ENCODE results near the gene TMPRSS6.

The TMPRSS6 gene

DNA sequence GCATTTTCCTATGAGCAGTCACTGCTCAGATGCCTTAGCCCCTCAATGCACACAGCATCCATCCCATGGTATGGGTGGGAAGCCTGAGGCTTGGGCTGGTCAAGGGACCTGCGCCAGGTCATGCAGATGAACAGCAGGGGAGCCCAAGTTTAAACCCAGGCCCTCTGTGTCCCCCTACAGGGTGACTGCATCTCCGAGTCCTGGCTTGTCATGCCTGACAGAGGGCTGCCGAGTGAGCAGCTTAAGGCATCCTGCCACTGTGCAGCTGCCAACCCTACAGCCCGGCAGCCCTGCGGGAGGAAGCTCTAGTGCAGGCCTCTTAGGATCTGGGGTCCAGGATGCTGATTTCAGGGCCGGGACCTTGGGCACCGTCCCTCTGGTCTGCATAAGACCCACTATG lies 30.2 kb upstream of the TMPRSS6 start:
- DNase-seq = peak in 1 of 2 experiments; percentile 64

DNA sequence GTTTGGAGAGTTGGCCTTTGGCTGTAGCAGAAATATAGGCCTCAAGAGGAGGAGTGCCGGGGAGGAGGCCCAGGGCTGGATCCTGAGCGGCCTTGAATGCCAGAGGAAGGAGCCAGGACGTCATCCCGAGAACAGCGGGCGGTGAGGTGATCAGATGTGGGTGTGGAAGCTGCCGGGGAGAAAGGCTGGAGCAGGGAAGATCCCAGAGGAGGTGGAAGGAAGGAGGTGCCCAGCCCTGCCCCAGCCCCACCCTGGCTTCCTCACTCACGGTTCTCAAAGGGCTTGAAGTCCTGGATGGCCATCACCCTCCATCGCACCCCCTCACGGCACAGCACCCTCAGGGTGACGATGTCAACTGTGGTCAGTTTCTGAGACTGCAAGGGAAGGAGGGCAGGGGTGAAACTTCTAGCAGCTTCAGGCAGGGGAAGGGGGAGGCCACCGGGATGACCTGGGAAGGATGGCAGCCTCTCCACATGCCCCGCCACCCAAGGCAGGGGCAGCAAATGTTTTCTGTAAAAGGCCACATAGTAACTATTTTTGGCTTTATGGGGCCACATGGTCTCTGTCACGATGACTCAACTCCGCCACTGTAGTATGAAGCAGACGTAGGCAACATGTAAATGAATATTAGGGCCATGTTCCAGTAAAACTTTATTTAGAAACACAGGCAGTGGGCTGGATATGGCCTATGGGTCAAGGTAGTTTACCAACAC lies 29.5 kb upstream of the TMPRSS6 start:
- no peak for DNase-seq

DNA sequence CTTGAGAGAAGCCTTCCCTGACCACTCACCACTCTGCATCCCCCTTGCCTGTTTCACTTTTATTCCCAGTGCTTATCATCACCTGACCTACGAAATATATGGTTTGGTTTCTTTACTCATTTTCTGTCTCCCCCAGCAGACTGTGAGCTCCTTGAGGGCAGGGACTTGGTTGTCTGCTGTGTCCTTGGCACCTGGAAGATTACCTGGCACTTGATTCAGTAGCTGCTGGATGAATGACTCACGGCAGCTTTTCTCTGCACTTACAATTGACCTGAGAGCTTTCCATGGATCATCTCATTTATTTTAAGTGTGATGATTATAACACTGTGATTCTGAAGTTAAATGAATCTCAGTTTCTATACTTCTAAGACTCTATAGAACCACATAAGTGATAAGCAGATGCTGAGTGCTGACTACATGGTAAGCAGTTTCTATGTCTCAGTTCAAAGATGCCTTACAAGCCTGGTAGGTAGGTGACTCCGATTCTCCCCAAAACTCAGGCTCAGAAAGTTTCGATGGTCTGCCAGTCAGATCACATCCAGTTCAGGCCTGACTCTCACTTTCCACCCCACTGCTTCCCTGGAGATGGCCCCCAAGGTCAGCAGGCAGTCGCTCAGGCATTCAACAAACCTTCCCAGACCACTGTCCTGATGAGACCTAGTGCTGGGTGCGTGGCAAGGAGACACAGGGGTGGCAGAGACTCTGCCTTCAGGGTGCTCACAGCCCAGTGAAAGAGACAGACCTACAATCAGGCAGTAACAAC lies 28.6 kb upstream of the TMPRSS6 start:
- no peak for DNase-seq

DNA sequence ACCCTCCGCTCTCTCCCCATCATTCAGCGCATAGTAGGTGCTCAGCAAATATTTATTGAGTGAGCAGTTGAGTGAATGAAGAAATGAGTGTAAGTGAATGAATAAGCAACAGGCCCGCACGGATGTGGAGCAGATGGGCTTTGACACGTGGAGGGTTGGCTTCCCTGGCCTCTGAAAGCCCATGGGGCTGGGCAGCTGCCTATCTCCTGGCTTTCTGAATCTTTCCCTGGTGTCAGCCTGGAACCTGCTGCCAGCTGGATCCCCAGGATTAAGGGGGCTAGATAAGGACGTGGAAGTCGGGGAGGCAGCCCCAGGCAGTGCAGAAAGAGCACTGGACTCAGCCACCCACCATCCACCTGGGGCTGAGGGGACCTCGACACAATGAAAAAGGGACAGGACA lies 27.6 kb upstream of the TMPRSS6 start:
- peak; percentile 70 to 90 for DNase-seq

DNA sequence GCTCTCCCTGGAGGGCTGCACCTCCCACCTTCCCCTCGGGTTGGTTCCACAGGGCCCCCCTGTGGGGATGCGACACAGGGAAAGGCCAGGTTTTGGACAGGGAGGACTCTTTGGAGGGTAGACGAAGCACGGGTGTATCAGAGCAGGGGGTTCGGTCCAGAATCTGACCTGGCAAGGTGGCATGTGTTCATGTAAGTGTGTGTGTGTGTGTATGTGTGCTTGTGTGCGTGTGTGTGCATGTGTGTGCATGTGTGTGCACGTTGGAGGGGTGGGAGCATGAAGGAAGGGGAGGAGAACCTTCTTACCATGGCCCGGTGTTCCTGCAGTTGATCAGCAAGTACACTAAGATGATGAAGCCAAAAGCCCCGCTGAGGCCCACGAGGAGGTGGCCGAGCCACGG lies 25.5 kb upstream of the TMPRSS6 start:
- DNase-seq = no peak

DNA sequence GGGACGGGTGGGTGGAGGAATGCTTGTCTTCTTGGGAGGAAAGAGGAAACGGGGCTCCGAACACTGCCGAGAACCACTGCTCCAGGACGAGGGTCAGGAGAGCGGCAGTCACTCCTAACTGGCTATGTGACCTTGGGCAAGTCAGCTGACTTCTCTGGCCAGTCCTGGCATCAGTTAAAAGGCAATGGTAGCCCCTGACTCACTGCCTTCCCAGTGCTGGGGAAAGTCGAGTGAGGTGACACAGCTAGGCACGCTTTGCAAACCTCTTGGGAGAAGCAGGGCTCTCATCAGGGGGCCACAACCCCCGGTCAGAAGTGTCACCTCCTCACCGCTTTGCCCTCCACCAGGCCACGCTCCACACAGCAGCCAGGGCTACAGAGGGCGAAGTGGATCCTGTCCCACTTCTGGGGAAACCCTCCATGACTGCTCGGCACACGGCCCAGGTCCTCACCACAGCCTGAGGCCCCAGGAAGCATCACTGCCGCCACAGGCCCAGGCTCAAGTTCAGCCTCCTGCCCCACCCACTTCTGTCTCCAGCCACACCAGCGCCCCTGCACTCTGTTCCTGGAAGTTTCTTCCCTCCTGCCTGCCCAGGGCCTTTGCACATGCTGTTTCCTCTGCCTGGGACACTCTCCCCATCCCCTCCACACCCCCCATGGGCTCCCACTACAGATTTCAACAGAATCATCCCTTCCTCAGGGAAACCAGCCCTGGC lies 23.9 kb upstream of the TMPRSS6 start:
- no peak for DNase-seq

DNA sequence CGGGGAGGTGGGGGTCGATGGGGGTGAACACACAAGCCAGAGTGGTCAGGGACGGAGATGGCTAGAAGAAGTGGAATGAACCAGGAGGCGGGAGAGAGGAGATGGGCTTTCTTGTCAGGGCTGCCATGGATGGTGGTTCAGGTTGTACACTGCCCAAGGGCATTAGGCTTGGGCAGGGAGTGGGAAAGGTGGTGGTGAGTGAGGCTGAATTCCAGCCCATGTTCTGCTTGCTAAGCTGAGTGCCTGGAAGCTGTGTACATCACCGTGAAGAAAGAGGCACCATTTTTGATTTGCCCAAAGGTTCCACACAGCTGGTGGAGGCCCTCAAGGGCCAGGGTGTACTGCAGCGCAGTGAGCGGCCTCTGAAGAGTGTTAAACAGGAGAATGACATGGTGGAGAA lies 23.3 kb upstream of the TMPRSS6 start:
- DNase-seq = no peak

DNA sequence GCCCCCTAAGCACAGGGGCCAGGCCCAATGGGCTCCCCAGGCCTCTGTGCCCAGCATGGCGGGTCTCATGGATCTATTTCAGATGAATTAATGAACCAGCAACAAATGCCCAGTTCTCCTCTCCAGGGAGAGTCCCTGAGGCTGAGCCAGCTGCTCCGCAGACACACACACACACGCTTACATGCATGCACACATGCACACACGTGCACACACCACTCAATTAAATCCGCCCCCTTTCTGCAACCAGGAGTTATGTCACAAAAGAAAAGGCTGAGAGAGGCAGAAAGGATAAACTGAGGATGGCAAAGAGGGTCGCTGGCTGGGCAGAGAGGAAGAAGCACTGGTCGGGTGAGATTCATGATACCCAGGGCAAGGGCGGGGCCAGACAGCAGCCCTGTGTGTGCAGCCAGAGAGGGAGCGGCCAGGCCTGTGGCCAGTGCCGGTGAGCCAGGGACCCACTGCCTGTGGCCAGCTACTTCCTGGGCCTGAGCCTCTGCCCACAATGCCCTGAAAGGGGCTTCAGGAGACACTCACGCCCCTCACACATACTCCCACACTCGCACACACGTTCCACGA lies 20.4 kb upstream of the TMPRSS6 start:
- DNase-seq = no peak

DNA sequence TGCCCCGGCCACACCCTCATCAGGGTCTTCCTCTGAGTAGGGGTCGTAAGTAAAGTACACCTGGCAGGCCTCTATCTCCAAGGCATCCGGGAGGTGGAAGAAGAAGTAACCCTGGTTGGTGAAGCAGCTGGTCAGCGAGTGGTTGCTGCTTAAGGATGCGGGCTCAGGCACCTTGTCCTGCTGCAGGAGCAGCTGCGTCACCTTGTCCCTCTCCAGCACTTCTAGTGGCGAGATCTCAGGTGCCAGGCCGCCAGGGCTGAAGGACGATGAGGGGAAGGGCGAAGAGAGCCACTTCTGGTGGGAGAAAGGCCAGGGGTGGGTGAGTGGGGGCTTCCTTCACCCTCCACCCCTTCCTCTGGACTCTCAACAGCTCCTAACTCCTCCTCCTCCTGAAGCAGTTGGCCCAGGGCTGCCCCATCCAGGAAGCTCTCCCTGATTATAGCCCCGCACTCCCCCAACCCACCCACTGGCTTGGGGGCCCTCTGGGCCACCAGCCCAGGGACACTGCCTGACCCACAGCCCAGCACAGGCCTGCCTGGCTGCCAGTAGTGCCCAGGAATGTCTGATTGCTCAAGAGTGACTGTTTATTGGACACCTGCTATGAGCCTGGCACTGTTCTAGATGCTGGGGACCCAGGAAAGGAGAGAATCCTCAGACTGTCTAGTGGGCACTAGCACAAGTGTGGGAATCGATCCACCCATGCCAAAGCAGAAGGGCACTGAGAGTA lies 19.2 kb upstream of the TMPRSS6 start:
- no peak for DNase-seq

DNA sequence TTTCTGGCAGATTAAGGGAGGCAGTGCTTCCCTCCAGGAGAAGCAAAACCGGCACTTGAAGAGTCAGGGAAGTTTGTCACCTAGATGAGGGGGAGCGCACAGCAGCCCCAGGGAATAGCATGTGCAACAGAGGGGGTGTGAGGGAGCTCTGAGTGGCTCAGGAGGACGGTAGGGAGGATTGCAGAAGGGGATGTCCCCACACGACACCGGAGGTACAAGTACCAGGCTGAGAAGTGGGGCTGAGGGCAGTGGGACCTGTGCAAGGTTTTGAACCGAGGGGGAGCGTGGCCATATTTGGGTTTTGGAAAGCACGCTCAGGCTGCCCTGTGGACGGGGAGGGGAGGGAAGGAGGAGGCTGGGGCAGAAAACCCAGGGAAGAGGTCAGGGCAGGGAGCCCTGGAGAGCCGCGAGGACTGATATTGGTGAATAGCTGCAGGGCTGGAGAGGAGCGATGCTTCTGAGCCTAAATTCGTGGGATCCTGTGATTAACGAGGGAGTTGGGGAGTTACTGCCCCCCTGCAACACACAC lies 17.9 kb upstream of the TMPRSS6 start:
- no peak for DNase-seq

DNA sequence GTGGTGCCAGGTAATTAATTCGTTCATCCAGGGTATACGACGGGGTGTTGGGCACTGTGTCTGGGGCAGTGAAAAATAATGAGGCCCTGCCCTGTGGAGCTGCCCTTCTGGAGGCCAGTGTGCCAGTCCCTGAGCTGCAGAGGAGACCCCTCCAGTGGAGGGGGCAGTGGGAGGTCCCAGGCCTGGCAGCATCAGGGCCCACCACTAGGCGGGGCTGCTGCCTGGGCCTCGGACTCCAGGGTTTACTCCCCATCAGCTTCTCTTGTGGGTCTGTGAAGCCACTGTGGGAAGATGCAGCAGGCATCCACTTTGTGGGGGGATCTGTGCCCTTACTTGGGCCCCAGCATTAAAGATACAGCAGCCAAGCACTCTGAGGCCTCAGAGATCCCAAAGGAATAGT lies 17.4 kb upstream of the TMPRSS6 start:
- no peak for DNase-seq

DNA sequence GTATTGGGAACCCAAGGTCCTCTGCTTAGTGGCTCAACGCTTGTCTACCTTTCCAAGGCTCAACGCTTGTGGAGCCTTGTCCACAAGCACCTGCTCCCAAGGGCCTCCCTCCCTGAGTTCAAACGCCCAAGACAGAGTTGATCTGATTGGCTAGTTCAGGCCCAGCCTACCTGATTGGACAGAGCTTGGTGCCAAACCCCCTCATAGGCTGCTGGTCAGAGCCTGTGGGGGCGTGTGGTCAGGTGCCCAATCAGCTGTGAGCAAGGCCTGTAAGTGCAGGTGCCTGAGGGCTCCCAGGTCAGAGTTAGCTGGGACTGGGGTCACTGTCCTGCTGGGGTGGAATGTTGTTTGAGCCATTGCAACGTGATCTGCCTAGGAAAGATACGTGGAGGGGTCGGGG lies 16.9 kb upstream of the TMPRSS6 start:
- DNase-seq = no peak

DNA sequence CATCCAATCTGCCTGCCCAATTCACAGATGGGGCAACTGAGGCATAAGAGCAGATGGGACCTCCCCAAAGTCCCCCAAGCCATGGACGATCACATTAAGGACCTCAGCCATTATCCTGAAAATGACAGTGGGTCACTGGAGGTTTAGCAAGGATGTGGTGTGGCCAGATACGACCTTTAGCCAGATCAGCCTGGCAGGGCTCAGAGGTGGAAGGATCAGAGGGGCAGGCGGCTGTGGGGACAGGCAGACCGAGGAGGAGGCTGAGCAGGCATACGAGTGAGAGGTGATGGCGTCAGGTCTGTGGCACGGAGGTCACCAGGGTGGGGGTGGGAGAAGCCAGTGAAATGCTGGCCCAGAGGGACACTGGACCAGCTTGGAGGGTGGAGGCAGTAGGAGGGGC lies 14.1 kb upstream of the TMPRSS6 start:
- DNase-seq = no peak

DNA sequence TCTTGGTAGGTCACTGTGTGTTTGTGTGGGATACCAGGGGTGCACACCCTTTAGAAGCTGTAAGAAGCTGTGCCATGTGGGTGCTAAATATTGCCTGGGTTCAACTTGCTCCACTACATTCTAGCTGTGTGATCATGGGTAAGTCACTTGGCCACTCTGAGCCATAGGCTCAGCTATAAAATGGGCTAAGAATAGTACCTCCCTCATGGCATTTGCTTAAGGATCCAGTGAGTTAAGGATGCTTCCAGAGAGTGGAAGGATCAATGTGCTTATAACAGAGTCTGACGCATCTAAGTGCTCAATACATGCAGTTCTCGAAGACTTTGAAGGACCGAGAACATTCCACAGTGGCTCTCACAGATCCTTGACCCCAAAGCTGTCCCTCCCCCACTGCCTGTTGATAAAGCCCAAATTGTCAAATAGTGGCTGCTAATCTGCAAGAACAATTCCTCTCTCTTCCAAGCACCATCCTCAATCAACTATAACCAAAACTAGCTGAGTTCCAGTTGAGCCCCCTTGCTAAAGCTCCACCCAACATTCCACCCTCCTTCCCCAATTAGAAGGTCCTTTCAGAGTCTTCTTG lies 13.2 kb upstream of the TMPRSS6 start:
- no peak for DNase-seq

DNA sequence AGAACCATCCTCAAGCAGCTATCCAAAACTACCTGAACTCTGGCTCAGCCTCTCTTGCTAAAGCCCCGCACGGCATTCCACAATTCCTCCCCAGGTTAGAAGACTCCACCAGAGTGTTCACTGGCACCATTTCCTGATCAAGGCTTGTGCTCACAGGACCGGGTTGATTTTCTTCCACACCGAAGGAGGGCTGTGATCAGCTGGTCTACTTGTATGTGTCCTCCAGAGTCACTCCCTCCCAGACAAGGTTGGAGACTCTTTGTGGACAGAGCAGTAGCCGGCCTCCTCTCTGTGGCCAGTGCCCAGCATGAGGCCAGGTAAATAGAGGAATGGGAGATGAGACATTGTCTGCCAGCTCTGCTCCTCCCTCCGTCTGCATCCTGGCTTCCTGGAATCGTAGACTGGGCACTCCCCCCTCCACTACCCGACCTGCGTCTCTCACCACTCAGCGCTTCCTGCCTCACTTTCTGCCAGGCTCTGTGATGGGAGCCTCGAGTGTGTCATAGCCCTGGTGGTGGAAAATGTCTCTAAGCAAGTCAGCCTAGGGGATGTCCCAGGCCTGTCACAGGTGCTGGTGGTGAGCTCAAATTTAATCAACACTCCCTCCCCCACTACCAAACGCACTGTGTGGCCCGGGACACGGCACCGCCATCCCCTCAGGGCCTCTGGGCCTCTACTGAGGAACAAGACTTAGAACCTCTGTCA lies 12.5 kb upstream of the TMPRSS6 start:
- no peak for DNase-seq

DNA sequence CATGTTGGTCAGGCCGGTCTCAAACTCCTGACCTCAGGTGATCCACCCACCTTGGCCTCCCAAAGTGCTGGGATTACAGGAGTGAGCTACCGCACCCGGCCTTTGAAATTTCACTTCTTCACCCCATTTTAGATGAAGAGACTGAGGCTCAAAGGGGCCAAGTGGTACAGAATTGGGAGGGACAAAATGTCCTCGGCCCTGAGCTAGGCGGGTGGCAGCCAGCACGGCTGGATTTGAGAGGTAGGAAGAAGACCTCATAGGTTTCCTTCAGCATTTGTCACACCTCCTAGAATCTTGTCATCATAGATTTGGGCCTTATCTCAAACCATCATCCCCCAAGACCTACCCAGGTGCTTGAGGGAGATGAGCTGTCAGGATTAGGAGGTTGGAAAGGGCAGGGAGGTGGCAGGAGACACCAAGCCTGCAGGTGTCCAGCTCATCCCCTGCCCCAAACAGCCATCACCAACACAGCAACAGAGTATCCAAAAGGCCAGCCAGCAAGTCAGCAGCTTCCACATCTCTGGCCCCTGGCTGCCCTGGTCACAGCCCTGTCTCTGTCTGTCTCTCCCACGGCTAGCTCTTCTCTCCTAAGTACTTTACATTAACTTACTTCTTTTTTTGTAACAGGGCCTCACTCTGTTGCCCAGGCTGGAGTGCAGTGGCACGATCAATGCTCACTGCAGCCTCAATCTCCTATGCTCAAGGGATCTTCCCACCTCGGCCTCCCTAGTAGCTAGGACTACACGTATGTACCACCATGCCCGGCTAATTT lies 11.2 kb upstream of the TMPRSS6 start:
- DNase-seq = no peak

DNA sequence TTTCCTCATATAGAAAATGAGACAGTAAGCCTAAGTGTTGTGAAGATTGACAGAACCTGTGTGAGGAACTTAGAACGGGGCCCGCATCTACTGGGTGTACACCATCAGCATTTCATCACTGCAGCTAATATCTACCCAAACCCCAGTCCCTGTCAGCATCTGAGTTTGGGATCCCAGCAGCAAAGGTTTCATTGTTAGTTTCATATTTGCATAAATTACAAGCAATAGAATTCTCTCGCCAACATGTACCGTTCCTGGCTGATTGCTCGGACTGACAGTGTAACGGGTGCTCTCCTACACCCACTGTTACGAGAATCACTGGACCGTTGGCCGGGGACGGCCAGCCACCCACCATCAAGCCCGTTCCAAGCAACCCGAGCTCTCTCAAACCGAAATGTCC lies 10.4 kb upstream of the TMPRSS6 start:
- DNase-seq = no peak

DNA sequence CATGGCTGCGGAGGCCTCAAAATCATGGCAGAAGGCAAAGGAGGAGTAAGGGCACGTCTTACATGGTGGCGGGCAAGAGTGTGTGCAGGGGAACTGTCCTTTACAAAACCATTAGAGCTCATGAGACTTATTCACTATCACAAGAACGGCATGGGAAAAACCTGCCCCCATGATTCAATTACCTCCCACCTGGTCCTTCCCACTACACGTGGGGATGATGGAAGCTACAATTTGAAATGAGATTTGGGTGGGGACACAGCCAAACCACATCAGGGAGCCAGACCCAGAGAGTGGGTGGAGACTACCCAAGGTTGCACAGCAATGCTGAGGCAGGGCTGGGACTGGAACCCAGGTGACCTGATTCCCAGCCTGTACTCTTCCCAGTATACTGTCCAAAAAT lies 8.6 kb upstream of the TMPRSS6 start:
- no peak for DNase-seq

DNA sequence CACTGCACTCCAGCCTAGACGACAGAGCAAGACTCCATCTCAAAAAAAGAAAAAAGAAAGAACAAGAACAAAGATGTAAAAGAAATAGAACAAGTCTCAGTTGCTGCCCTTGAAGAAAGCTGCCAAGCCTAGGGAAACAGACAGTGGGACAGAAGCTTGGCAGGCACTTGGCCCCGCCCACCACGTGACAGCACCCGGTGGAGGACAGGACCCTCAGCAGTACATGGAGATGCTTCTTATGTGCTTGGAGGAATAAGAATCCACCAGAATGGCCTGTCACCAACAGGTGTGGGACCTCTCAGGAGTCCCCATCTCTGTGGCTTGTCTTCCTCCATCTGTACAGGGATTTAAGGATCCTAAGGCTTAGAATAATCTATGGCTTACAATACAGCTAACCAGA lies 7.6 kb upstream of the TMPRSS6 start:
- peak; percentile 39 to 74 for DNase-seq

DNA sequence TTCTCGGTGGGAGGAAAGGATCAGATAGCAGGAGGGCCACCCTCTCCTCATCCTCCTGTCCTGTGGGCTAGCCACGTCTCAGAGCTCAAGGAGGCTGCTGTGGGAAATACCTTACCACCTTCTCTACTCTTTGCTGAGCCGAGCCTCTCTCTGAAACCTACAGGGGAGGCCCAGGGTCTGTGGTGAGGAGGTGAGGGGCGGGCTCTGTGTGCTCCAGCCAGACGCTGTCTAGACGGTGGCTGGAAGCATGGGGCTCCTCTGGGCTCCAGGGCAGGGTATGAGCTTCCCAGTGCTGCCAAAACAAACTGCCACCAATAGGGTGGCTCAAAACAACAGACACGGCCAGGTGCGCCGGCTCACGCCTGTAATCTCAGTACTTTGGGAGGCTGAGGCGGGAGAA lies 5.5 kb upstream of the TMPRSS6 start:
- no peak for DNase-seq

DNA sequence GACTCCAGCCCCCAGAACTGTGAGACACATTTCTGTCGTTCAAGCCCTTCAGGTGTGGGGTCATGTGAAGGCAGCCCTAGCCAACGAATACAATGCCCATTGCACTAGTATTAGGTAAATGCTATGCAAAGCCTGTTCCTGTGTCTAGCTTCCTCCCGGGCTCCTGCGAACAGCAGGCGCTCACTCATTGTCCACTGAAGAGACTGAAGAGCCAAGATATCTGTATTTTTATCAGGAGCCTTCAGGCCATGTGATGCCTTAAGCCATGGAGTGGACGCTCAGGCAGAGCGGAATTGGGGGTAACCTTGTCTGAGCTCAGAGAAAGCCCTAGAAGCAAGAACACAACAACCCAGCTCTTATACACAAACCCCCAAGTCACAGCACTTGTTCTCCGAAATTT lies 4.2 kb upstream of the TMPRSS6 start:
- no peak for DNase-seq

All from NCI-H524 (cell line).